SU-DHL-6 (cell line): Measurements from ENCODE around the gene MTMR3.

Experiments
- EZH2phosphoT487 ChIP-seq: fragments of 200-600 bp; sonication (generic), shearing (Covaris generic); conservative IDR thresholded peaks from 2 replicates; pipeline ENCODE4 v1.6.1; 2018; ENCODE audit warnings: mild to moderate bottlenecking, antibody characterized with exemption, low read length, moderate library complexity, mixed read lengths
- TF ChIP-seq, protein P1 (sequence below): fragments of 200-600 bp; sonication (generic); IDR thresholded peaks from one replicate; pipeline ENCODE4 v1.5.1; 2017; ENCODE audit warnings: antibody characterized with exemption, mild to moderate bottlenecking, low read length, moderate library complexity; ENCODE audit not compliant: insufficient read depth, poor library complexity, severe bottlenecking

DNA sequence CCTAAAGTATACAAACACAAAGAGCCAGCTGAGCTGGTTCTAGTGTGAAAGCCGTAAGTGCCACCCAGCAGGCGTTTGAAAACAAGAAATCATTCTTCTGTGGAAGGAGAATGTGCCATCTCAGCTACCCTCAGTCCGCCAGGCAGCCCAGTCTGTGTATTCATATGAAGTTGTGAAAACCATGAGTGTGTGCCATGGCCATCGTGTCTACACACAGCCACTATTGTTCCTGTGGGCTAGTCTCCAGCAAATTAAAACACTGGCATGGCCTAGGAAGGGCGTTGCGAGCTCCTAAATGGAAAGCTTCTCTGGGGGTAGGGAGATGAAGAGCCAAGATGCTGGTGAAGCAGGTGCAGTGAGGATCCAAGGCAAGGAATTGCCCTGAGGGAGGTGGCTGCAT is 145.8 kb downstream of the MTMR3 start:
- TF ChIP-seq, protein P1, sequence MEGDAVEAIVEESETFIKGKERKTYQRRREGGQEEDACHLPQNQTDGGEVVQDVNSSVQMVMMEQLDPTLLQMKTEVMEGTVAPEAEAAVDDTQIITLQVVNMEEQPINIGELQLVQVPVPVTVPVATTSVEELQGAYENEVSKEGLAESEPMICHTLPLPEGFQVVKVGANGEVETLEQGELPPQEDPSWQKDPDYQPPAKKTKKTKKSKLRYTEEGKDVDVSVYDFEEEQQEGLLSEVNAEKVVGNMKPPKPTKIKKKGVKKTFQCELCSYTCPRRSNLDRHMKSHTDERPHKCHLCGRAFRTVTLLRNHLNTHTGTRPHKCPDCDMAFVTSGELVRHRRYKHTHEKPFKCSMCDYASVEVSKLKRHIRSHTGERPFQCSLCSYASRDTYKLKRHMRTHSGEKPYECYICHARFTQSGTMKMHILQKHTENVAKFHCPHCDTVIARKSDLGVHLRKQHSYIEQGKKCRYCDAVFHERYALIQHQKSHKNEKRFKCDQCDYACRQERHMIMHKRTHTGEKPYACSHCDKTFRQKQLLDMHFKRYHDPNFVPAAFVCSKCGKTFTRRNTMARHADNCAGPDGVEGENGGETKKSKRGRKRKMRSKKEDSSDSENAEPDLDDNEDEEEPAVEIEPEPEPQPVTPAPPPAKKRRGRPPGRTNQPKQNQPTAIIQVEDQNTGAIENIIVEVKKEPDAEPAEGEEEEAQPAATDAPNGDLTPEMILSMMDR: no peak
- TF ChIP-seq EZH2phosphoT487: no peak
